Lower leg skin (tissue), 4 donors: ENCODE measurements around the gene CASTOR2. TPM values are rescaled to one million over a fixed set of nuclear protein-coding genes. Genes with fewer than 3 reads are reported as not detected.
"Not testable (repeated sequence)": the region's sequence is repeated elsewhere in the genome, so short reads cannot be mapped to it uniquely, and the experiment has no call there.

ENCODE experiments used
- DNase-seq, 2 donors: peaks; one replicate each; pipeline ENCODE4 v3.0.0-alpha.2; 2019; ENCODE audit warnings: low spot score in 2 of 2
- H3K4me3 ChIP-seq: fragments of 200-600 bp; sonication (generic); 2 replicates; pipeline ENCODE4 v1.5.1; 2017; ENCODE audit warnings: mild to moderate bottlenecking, low read depth; ENCODE audit not compliant: poor library complexity, severe bottlenecking
- POLR2A ChIP-seq, 2 donors: fragments of 450-650 bp; IDR thresholded peaks; one replicate each; pipeline ENCODE4 v1.6.1; 2016 to 2017; ENCODE audit warnings: antibody characterized with exemption in 2 of 2, mild to moderate bottlenecking in 1 of 2, moderate library complexity in 1 of 2
- WGBS, 2 donors: methylation state at CpG; one replicate each; pipeline ENCODE4 v1.1.5; 2018; 5-methylcytosine and 5-hydroxymethylcytosine counted together
- intact Hi-C: fragments of 100-400 bp; cut with DNase I; formaldehyde crosslinking; loops from one replicate; pipeline ENCODE4 v1.15.0; 2023; ENCODE audit warnings: low total_unique reads
- total RNA-seq, 4 donors: library from RNA; depleted of rRNA; stranded (reverse); fragments of >200 nt; gene quantifications; one replicate each; pipeline ENCODE4 v1.1.0, GENCODE V29; 2016
- TF ChIP-seq, protein P1 (sequence below), 3 donors: fragments of 450-650 bp; IDR thresholded peaks; one replicate each; pipeline ENCODE4 v1.5.1; 2016; ENCODE audit warnings: antibody characterized with exemption in 3 of 3, mild to moderate bottlenecking in 3 of 3, moderate library complexity in 2 of 3

Gene CASTOR2
- total RNA-seq, 4 donors from 2014 or later: 10.7 to 19.7 (median 12.1) TPM

DNA sequence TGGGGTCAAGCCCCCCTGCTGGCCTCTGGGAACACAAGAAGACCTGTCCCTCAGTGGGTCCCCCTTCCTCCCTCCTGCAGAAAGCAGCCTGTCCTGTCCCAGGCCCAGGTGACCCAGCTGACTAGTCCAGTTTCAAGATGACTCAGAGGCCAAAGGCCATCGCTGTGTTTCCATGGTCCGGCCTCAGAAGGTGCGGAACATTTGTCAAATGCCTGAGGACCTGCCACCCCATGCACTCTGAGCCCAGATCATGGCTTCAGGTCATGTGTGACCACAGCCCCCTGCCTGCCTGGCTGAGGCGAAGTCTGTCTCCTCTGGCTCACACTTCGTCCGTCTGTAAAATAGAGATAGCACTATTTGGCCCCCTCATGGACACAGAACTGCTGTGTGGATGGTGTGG, 2.4 kb downstream of the CASTOR2 start:
- intact Hi-C loops, H3K4me3 ChIP-seq, DNase-seq: not testable (repeated sequence)
- WGBS, 2 donors: no CpG with 5 or more reads among the region's 6 CpGs

DNA sequence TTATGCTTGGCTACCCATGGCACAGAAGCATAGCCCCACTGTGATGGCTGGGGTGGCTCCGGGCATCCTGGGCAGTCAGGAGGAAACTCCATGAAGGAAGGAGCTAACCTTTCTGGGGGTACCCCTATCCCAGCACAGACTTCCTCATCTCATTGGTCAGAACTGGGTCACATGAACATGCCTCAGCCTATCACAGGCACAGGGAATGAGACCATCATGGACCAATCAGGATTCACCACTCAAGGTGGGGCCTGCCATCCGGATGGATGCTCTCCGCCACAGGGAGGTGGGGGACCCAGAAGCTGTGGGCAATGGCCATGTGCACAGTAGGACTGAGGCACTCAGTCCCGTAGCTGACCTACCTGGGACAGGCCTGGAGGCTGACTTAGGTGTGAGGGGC, 6.9 kb downstream of the CASTOR2 start:
- DNase-seq, H3K4me3 ChIP-seq, intact Hi-C loops: not testable (repeated sequence)
- no CpG with 5 or more reads among the region's 4 CpGs for WGBS, 2 donors

DNA sequence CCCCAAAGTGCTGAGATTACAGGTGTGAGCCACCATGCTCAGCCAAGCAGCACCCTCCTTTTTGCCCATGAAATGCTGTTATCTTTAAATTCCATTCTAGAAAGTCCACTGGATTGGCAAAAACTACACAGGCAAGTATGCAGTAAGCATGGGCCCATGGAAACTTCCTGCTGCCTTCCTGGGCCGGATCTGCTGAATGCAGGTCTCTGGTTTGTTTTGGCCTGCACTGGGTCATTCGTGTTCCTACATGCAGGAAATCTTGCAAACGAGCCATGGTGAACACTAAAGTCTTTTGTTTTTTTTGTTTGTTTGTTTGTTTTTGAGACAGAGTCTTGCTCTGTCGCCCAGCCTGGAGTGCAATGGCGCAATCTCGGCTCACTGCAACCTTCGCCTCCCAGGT, 7.9 kb downstream of the CASTOR2 start:
- intact Hi-C loops, H3K4me3 ChIP-seq, DNase-seq: not testable (repeated sequence)
- 36 to 42% methylated on average over 6 to 7 of the region's 7 CpGs for WGBS, 2 donors

DNA sequence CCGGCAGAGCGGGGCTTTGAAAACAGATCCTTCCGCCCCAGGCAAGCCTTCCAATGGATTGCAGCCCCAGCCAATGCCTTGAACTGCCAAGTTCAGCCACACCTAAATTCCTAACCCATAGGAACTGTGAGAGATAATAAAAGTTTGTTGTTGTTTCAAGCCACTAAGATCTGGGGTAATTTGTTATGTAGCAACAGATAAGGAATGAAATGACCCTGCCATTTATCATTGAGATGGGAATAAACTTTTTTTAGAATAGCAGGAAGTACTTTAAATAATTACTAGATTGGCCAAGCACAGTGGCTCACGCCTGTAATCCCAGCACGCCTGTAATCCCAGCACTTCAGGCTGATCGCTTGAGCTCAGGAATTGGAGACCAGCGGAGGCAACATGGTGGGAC, 11.5 kb downstream of the CASTOR2 start:
- intact Hi-C loops, H3K4me3 ChIP-seq, DNase-seq: not testable (repeated sequence)
- 60 to 80% methylated on average over 2 to 3 of the region's 7 CpGs for WGBS, 2 donors

DNA sequence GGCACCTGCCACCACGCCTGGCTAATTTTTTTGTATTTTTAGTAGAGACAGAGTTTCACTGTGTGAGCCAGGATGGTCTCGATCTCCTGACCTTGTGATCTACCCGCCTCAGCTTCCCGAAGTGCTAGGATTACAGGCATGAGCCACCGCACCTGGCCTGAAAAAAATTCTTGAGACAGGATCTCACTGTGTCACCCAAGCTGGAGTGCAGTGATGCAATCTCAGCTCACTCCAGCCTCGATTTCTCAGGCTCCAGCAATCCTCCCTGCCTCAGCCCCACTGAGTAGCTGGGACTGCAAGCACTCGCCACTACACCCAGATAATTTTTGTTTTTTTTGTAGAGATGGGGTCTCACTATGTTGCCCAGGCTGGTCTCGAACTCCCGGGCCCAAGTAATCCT, 13.0 kb downstream of the CASTOR2 start:
- 95% methylated on average over 4 of the region's 9 CpGs; no CpG with 5 or more reads in 1 of the 2 donors for WGBS, 2 donors
- H3K4me3 ChIP-seq, intact Hi-C loops, DNase-seq: not testable (repeated sequence)

DNA sequence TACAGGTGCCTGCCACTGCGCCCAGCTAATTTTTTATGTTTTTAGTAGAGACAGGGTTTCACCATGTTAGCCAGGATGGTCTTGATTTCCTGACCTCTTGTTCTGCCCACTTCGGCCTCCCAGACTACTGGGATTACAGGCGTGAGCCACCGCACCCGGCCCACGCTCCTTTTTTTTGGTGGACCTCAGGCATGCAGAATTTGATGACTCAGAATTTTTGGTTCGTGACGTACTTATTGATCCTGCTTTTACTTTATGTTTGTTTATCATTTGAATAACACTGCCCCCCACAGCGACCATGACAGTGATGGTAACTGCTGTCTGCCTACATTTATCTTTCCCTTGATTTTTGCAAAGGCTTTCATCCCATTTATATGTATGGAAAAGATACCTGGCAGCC, 23.9 kb downstream of the CASTOR2 start:
- DNase-seq, intact Hi-C loops, H3K4me3 ChIP-seq: not testable (repeated sequence)
- WGBS, 2 donors: 90 to 96% methylated on average over 9 of the region's 9 CpGs

DNA sequence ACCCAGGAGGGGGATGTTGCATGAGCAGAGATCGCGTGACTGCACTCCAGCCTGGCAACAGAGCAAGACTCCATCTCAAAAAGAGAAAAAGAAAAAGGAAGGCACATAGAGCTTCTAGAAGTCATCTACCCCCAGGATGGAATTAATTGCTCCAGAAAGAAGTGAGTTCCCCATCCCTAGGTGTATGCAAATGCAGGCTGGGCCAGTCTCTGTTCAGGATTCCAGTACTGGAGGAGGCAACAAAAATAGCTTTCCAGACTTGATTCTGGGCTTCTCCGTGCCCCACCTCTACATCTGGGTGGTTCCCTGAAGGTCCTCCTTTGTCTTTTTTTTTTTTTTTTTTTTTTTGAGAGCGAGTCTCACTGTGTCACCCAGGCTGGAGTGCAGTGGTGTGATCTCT, 28.6 kb downstream of the CASTOR2 start:
- WGBS, 2 donors: 79 to 89% methylated on average over 4 of the region's 4 CpGs
- no peak overlapping the region for H3K4me3 ChIP-seq
- no peak for DNase-seq
- intact Hi-C loops: no loop called here
- no peak for TF ChIP-seq POLR2A (IDR thresholded peaks at IDR 0.05)
- TF ChIP-seq, protein P1, sequence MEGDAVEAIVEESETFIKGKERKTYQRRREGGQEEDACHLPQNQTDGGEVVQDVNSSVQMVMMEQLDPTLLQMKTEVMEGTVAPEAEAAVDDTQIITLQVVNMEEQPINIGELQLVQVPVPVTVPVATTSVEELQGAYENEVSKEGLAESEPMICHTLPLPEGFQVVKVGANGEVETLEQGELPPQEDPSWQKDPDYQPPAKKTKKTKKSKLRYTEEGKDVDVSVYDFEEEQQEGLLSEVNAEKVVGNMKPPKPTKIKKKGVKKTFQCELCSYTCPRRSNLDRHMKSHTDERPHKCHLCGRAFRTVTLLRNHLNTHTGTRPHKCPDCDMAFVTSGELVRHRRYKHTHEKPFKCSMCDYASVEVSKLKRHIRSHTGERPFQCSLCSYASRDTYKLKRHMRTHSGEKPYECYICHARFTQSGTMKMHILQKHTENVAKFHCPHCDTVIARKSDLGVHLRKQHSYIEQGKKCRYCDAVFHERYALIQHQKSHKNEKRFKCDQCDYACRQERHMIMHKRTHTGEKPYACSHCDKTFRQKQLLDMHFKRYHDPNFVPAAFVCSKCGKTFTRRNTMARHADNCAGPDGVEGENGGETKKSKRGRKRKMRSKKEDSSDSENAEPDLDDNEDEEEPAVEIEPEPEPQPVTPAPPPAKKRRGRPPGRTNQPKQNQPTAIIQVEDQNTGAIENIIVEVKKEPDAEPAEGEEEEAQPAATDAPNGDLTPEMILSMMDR (IDR thresholded peaks at IDR 0.05): no peak

DNA sequence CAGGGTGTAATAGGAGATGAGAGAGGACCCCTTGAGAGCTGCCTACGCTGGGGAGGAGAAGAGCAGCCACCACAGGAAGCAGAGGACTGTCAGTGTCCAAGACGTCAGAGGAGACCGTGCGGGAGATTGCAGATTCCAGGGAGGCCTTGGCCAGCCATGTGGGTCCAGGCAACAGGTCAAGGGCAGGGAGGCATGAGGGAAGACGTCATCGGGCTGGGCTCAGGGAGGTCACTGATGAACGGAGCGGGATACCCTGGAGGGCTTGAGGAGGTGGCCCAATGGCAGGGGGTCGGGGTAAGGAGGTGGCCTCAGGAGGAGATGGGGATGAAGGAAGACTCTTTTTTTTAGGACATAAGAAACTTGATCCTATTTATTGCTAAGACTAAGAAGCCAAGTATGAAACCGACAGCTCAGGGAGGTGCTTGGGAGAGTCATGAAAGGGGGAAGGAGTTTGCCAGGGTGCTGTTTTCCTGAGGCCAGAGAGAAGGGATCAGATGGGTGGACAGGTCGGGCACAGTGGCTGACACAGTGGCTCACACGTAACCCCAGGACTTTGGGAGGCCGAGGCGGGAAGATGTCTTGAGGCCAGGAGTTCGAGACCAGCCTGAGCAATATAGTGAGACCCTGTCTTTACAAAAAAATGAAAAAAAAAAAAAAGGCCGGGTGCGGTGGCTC, 30.5 kb downstream of the CASTOR2 start:
- 87 to 90% methylated on average over 17 of the region's 17 CpGs for WGBS, 2 donors
- intact Hi-C loops, H3K4me3 ChIP-seq, DNase-seq: not testable (repeated sequence)

DNA sequence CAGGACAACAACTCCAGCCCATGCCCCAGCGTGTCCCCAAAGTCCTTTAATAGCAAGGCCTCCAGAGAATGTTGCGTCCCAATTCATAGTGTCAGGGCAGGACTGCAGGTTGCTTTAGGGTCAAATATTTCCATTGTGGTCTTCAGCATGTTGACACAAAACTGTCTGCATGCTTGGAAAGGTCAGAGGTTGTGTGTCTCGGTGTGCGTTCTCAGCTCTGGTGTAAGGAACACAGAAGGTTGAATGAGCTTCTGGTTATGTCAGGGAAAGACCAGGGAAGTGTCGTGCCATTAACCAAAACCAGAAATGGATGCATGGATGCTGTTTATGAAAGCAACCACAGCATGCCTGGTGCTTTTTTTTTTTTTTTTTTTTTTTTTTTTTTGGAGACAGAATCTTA, 31.9 kb downstream of the CASTOR2 start:
- DNase-seq, intact Hi-C loops, H3K4me3 ChIP-seq: not testable (repeated sequence)
- WGBS, 2 donors: 72 to 76% methylated on average over 5 of the region's 5 CpGs

DNA sequence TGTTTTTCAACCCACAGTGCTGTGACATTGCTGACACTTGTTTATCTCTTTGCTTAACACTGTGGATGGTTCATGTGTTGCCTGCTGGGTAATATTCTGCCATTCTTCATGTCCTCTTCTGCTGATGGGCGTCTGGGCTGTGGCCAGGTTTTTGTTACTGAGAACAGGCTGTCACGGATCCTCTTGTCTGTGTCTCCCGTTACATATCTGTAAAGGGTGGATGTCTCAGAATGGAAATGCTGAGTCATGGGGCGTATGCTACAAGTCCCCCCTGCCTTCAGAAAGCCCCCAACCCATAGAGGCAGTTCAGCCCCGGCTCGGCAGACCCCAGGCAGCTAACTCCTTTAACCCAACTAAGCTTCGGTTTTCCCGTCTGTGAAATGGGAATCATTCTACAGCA, 33.3 kb downstream of the CASTOR2 start:
- intact Hi-C loops: not testable (repeated sequence)

DNA sequence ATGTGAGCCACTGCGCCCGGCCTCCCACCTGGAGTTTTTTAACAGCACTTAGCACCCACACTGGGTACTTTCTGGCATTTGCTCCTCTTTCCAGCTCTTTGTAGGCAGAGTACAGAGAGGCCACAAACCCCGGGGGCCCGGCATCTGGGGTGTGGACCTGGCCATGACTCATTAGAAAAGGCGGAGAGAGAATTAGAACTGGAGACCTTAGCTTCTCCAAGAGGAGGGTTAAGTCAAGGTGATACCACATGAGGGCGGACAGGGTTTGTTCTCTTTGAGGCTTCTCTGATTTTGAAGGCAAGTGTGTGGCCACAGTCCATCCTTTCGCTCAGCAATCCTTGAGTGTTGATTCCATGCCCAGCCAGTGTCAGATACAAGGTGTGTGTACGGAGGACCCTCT, 36.9 kb downstream of the CASTOR2 start:
- intact Hi-C loops, H3K4me3 ChIP-seq, DNase-seq: not testable (repeated sequence)
- 75 to 80% methylated on average over 8 of the region's 8 CpGs for WGBS, 2 donors

More for the DNA sequence above, 33.3 kb downstream of the CASTOR2 start:
- DNase-seq, H3K4me3 ChIP-seq: not testable (repeated sequence)
- 67 to 85% methylated on average over 8 of the region's 8 CpGs for WGBS, 2 donors
